Neural cell (in vitro differentiated cells): ENCODE measurements around the gene SLC7A8. TPM values are rescaled to one million over a fixed set of nuclear protein-coding genes. Genes with fewer than 3 reads are reported as not detected.

ENCODE experiments used
- H2AFZ ChIP-seq: fragments of 200-600, 300-800 bp; sonication (generic), shearing (Covaris generic); 2 replicates; pipeline ENCODE4 v1.6.0; 2014; ENCODE audit warnings: low read depth, mild to moderate bottlenecking, antibody characterized with exemption, low read length, moderate library complexity
- H3F3A ChIP-seq: fragments of 200-600 bp; shearing (Covaris generic); 2 replicates; pipeline ENCODE4 v1.6.1; 2016; ENCODE audit warnings: mild to moderate bottlenecking, moderate library complexity, mixed read lengths, antibody characterized with exemption, low read length; ENCODE audit not compliant: insufficient read depth, poor library complexity, severe bottlenecking
- H3K27ac ChIP-seq: fragments of 200-600, 300-800 bp; sonication (generic), shearing (Covaris generic); 2 replicates; pipeline ENCODE4 v1.5.1; 2014; ENCODE audit warnings: mild to moderate bottlenecking, low read length, moderate library complexity
- H3K27me3 ChIP-seq: fragments of 300-800, 200-600 bp; sonication (generic), shearing (Covaris generic); 2 replicates; pipeline ENCODE4 v1.6.0; 2014; ENCODE audit warnings: mild to moderate bottlenecking, low read depth, low read length, moderate library complexity; ENCODE audit not compliant: insufficient read depth
- H3K36me3 ChIP-seq: fragments of 300-800, 200-600 bp; sonication (generic), shearing (Covaris generic); 2 replicates; pipeline ENCODE4 v1.5.1; 2014; ENCODE audit warnings: mild to moderate bottlenecking, antibody characterized with exemption, low read length, moderate library complexity; ENCODE audit not compliant: insufficient read depth
- H3K4me2 ChIP-seq: fragments of 300-800, 200-600 bp; sonication (generic), shearing (Covaris generic); 2 replicates; pipeline ENCODE4 v1.6.0; 2014; ENCODE audit warnings: mild to moderate bottlenecking, low read length
- H3K4me3 ChIP-seq: fragments of 300-800, 200-600 bp; sonication (generic), shearing (Covaris generic); 2 replicates; pipeline ENCODE4 v1.5.1; 2014; ENCODE audit warnings: mild to moderate bottlenecking, low read length, moderate library complexity
- H3K79me2 ChIP-seq: fragments of 200-600 bp; shearing (Covaris generic); replicated peaks from 2 replicates; pipeline ENCODE4 v1.6.0; 2014; ENCODE audit warnings: mild to moderate bottlenecking, low read length, moderate library complexity; ENCODE audit not compliant: insufficient read depth
- H3K9ac ChIP-seq: fragments of 300-800, 200-600 bp; sonication (generic), shearing (Covaris generic); 2 replicates; pipeline ENCODE4 v1.6.1; 2016; ENCODE audit warnings: mild to moderate bottlenecking, low read length, mixed read lengths
- H3K9me2 ChIP-seq: fragments of 200-600 bp; shearing (Covaris generic); 2 replicates; pipeline ENCODE4 v1.6.1; 2016; ENCODE audit warnings: mild to moderate bottlenecking, low read length, mixed read lengths; ENCODE audit not compliant: insufficient read depth
- H3K9me3 ChIP-seq: fragments of 200-600, 300-800 bp; sonication (generic), shearing (Covaris generic); 2 replicates; pipeline ENCODE4 v1.6.1; 2016; ENCODE audit warnings: mild to moderate bottlenecking, mixed run types, low read length, moderate library complexity, mixed read lengths
- H4K20me1 ChIP-seq: fragments of 200-600 bp; shearing (Covaris generic); 2 replicates; pipeline ENCODE4 v1.6.1; 2016; ENCODE audit warnings: mild to moderate bottlenecking, mixed run types; ENCODE audit not compliant: insufficient read depth
- CTCF ChIP-seq: fragments of 450-650 bp; IDR thresholded peaks from 2 replicates; pipeline ENCODE4 v1.5.1; 2014; ENCODE audit warnings: antibody characterized with exemption, mild to moderate bottlenecking, moderate library complexity; ENCODE audit not compliant: poor library complexity, severe bottlenecking
- EP300 ChIP-seq: fragments of 450-650 bp; conservative IDR thresholded peaks from 2 replicates; pipeline ENCODE4 v1.6.1; 2014; ENCODE audit warnings: antibody characterized with exemption, mild to moderate bottlenecking, moderate library complexity; ENCODE audit not compliant: poor library complexity, severe bottlenecking
- EZH2 ChIP-seq: fragments of 200-600, 300-800 bp; shearing (Covaris generic), sonication (generic); IDR thresholded peaks from 2 replicates; pipeline ENCODE4 v1.6.1; 2014; ENCODE audit warnings: antibody characterized with exemption, low read length, borderline replicate concordance, mild to moderate bottlenecking; ENCODE audit not compliant: insufficient read depth, poor library complexity, severe bottlenecking
- MXI1 ChIP-seq: fragments of 450-650 bp; conservative IDR thresholded peaks from 2 replicates; pipeline ENCODE4 v1.6.1; 2014; ENCODE audit warnings: antibody characterized with exemption, mild to moderate bottlenecking; ENCODE audit not compliant: poor library complexity, severe bottlenecking
- POLR2AphosphoS5 ChIP-seq: IDR thresholded peaks from 2 replicates; pipeline ENCODE4 v1.6.1; 2012
- RAD21 ChIP-seq: fragments of 450-650 bp; conservative IDR thresholded peaks from 2 replicates; pipeline ENCODE4 v1.6.1; 2014; ENCODE audit warnings: antibody characterized with exemption, mild to moderate bottlenecking, moderate library complexity
- REST ChIP-seq: IDR thresholded peaks from 2 replicates; pipeline ENCODE4 v1.6.1; 2012; ENCODE audit warnings: borderline replicate concordance
- SMC3 ChIP-seq: fragments of 450-650 bp; conservative IDR thresholded peaks from 2 replicates; pipeline ENCODE4 v1.6.1; 2014; ENCODE audit warnings: antibody characterized with exemption, mild to moderate bottlenecking, moderate library complexity; ENCODE audit not compliant: poor library complexity
- TAF1 ChIP-seq: IDR thresholded peaks from 2 replicates; pipeline ENCODE4 v1.6.1; 2012; ENCODE audit warnings: low read depth
- polyA plus RNA-seq: library from polyadenylated mRNA; depleted of rRNA; stranded (reverse); fragments of >200 nt; gene quantifications from 2 replicates; pipeline ENCODE4 v1.2.3, GENCODE V29; 2014

The SLC7A8 gene
- polyA plus RNA-seq, 1 donor from 2014 or later = 0.21 TPM

- no peaks in the 10 kb centered on the region for H3K9me3 ChIP-seq
- H3K79me2 ChIP-seq = peaks cover 27% of the 10 kb centered on the region
- no peak overlapping the region for H3K4me2 ChIP-seq
- no peak overlapping the region for H3K27ac ChIP-seq
- no peaks in the 10 kb centered on the region for H3F3A ChIP-seq
- H3K9ac ChIP-seq = no peak overlapping the region
- no peak for TF ChIP-seq MXI1
- TF ChIP-seq EP300 = no peak
- no peak for TF ChIP-seq TAF1
- no peak for TF ChIP-seq CTCF
- TF ChIP-seq EZH2 = no peak
- no peak for TF ChIP-seq SMC3
- TF ChIP-seq POLR2AphosphoS5 = no peak
- TF ChIP-seq REST = no peak
- TF ChIP-seq RAD21 = no peak
- H4K20me1 ChIP-seq = no peaks in the 10 kb centered on the region
- no peak overlapping the region for H2AFZ ChIP-seq
- no peak overlapping the region for H3K4me3 ChIP-seq
- H3K36me3 ChIP-seq = no peaks in the 10 kb centered on the region
- H3K9me2 ChIP-seq = no peaks in the 10 kb centered on the region
- no peaks in the 10 kb centered on the region for H3K27me3 ChIP-seq
Measured at GRCh38 chr14:23090254-23090636, 93.2 kb downstream of the SLC7A8 start.

- Histone ChIP-seq H3K27me3 (no peaks in the 10 kb centered on the region), H3K36me3 (no peaks in the 10 kb centered on the region), H3K79me2 (peaks cover 27% of the 10 kb centered on the region), H3K9me3 (no peaks in the 10 kb centered on the region), H3K9me2 (no peaks in the 10 kb centered on the region), H3K4me2 (no peak overlapping the region), H3K4me3 (no peak overlapping the region), H3F3A (no peaks in the 10 kb centered on the region), H3K27ac (no peak overlapping the region), H4K20me1 (no peaks in the 10 kb centered on the region), H2AFZ (no peak overlapping the region), H3K9ac (no peak overlapping the region)
- TF ChIP-seq TAF1 = no peak
Measured at GRCh38 chr14:23089498-23090253, 93.8 kb downstream of the SLC7A8 start.
